Activated B cell treated with CpG ODN at 0.5 μM for 24 hours (primary cell): ENCODE data around the gene SBK1. TPM values are rescaled to one million over a fixed set of nuclear protein-coding genes. Genes with fewer than 3 reads are reported as not detected.

ENCODE experiments used
- ATAC-seq: fragments of 200-7000 bp; cut with Tn5 transposase; one replicate; pipeline ENCODE4 v1.10.0; 2021; ENCODE audit warnings: low read depth, mild to moderate bottlenecking, moderate library complexity
- CTCF ChIA-PET: fragments of 350-600 bp; sonication (Branson Sonifier 250); formaldehyde crosslinking; loops from one replicate; lab custom pipeline; 2021; ENCODE audit warnings: antibody characterized with exemption; lab: Charles Lee
- POLR2A ChIA-PET: fragments of 350-600 bp; sonication (Branson Sonifier 250); formaldehyde crosslinking; loops from one replicate; lab custom pipeline; 2021; ENCODE audit warnings: antibody characterized with exemption; lab: Charles Lee
- DNase-seq: peaks from one replicate; pipeline ENCODE4 v3.0.0; 2022
- H3K27ac Mint-ChIP-seq: one replicate; pipeline ENCODE4 v1.8.0; 2020; ENCODE audit warnings: mixed read lengths
- H3K27me3 Mint-ChIP-seq: one replicate; pipeline ENCODE4 v1.8.0; 2021; ENCODE audit warnings: mixed read lengths
- H3K36me3 Mint-ChIP-seq: one replicate; pipeline ENCODE4 v1.8.0; 2021; ENCODE audit warnings: low read depth, mixed read lengths
- H3K4me1 Mint-ChIP-seq: one replicate; pipeline ENCODE4 v1.8.0; 2021; ENCODE audit warnings: mixed read lengths
- H3K4me3 Mint-ChIP-seq: one replicate; pipeline ENCODE4 v1.8.0; 2020; ENCODE audit warnings: mild to moderate bottlenecking, mixed read lengths
- H3K9me3 Mint-ChIP-seq: one replicate; pipeline ENCODE4 v1.8.0; 2020; ENCODE audit warnings: mixed read lengths
- intact Hi-C: fragments of 100-400 bp; cut with micrococcal nuclease; formaldehyde crosslinking; loops from one replicate; pipeline ENCODE4 v1.15.1; 2024
- total RNA-seq: library from RNA; stranded (reverse); gene quantifications from 2 replicates; pipeline ENCODE4 v1.2.3, GENCODE V29; 2022
- TF ChIP-seq, protein P1 (sequence below): fragments of 200-600 bp; IDR thresholded peaks from one replicate; pipeline ENCODE4 v1.8.0; 2022; ENCODE audit warnings: antibody characterized with exemption, mild to moderate bottlenecking

The SBK1 gene
- total RNA-seq, 1 donor from 2014 or later, result 0.58 TPM

DNA sequence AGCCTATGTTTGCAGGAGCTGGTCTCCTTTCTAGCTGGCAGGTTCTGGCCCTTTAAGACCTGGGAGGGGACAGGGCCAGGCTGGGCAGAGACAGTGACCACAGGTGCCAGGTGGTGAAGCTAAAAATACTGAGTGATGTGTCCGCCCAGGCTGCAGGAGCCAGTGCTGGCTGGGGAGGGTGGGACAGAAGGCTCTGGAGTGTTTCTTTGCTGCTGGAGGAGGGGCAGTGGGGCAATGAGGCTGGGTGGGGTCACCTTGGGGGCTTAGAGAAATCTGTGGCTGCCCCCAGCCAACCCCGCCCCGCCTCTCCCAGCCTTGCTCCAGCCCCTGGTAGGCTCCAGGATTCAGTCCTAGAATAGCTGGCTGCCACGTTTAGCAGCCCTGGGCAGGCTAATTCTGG, 30.4 kb upstream of the SBK1 start:
- DNase-seq (no peak), ATAC-seq (no peak)
- ChIA-PET POLR2A (no interaction called here), CTCF (no interaction called here)
- peaks cover 36% of the 10 kb centered on the region for H3K27me3 Mint-ChIP-seq
- TF ChIP-seq, protein P1, sequence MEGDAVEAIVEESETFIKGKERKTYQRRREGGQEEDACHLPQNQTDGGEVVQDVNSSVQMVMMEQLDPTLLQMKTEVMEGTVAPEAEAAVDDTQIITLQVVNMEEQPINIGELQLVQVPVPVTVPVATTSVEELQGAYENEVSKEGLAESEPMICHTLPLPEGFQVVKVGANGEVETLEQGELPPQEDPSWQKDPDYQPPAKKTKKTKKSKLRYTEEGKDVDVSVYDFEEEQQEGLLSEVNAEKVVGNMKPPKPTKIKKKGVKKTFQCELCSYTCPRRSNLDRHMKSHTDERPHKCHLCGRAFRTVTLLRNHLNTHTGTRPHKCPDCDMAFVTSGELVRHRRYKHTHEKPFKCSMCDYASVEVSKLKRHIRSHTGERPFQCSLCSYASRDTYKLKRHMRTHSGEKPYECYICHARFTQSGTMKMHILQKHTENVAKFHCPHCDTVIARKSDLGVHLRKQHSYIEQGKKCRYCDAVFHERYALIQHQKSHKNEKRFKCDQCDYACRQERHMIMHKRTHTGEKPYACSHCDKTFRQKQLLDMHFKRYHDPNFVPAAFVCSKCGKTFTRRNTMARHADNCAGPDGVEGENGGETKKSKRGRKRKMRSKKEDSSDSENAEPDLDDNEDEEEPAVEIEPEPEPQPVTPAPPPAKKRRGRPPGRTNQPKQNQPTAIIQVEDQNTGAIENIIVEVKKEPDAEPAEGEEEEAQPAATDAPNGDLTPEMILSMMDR, result no peak
- H3K4me1 Mint-ChIP-seq, result no peaks in the 10 kb centered on the region
- no peak overlapping the region for H3K4me3 Mint-ChIP-seq
- intact Hi-C loops, result no loop called here
- H3K9me3 Mint-ChIP-seq, result no peaks in the 10 kb centered on the region
- no peaks in the 10 kb centered on the region for H3K36me3 Mint-ChIP-seq
- no peak overlapping the region for H3K27ac Mint-ChIP-seq

DNA sequence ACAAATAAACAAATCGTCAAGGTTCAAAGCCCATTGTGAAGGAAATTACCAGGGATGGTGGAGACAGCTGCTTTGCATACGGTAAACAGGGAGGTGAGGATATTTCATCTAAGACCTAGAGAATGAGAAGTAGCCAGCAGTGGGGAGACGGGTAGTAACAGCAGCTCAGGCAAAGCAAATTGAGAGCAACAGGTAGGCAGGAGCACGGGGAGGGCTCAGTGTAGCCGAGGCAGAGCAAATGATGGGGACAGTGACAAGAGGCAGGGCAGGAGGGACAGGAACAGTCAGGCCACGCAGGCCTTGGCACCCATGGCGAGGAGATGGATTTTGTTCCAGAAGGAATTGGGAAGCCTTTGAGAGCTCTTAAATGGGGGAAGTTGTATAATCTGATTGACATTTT, 29.0 kb upstream of the SBK1 start:
- TF ChIP-seq, protein P1, result no peak
- H3K4me1 Mint-ChIP-seq, result no peaks in the 10 kb centered on the region
- peaks cover 27% of the 10 kb centered on the region for H3K27me3 Mint-ChIP-seq
- DNase-seq (no peak), ATAC-seq (no peak)
- ChIA-PET POLR2A (interaction anchor here (0.6 kb wide), 1 partner anchor 26 kb away, joined by 3 read pairs; no protein-coding TSS in a partner anchor), CTCF (no interaction called here)
- H3K36me3 Mint-ChIP-seq, result no peaks in the 10 kb centered on the region
- intact Hi-C loops, result no loop called here
- no peak overlapping the region for H3K27ac Mint-ChIP-seq
- no peak overlapping the region for H3K4me3 Mint-ChIP-seq
- no peaks in the 10 kb centered on the region for H3K9me3 Mint-ChIP-seq

DNA sequence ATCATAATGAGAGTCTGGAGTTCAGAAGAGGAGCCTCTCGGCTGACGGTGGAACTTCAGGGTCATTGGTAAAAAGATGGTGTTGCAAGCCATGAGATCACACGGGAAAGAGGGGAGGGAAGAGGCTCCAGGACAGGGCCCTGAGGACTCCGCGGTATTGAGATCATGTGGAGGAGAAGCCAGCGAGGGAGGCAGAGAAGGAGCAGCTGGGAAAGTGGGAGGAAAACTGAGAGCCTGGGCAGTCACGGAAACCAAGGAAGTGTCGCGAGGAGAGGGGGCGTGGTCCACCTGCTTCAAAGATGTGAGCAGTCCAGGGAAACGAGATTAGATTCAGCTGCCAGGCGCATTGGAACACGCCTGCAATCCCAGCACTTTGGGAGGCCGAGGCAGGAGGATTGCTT, 27.7 kb upstream of the SBK1 start:
- ATAC-seq (no peak), DNase-seq (no peak)
- TF ChIP-seq, protein P1, result no peak
- ChIA-PET CTCF (no interaction called here), POLR2A (no interaction called here)
- H3K27me3 Mint-ChIP-seq, result peaks cover 25% of the 10 kb centered on the region
- no peaks in the 10 kb centered on the region for H3K4me1 Mint-ChIP-seq
- H3K27ac Mint-ChIP-seq, result no peak overlapping the region
- H3K36me3 Mint-ChIP-seq, result no peaks in the 10 kb centered on the region
- no peak overlapping the region for H3K4me3 Mint-ChIP-seq
- no peaks in the 10 kb centered on the region for H3K9me3 Mint-ChIP-seq
- intact Hi-C loops, result no loop called here

- Mint-ChIP-seq H3K4me1 (no peaks in the 10 kb centered on the region), H3K27ac (no peak overlapping the region), H3K36me3 (no peaks in the 10 kb centered on the region), H3K27me3 (peaks cover 20% of the 10 kb centered on the region), H3K4me3 (no peak overlapping the region), H3K9me3 (no peaks in the 10 kb centered on the region)
- POLR2A ChIA-PET, result no interaction called here
- TF ChIP-seq, protein P1, result no peak
- ATAC-seq (no peak), DNase-seq (no peak)
- CTCF ChIA-PET, result no interaction called here
- intact Hi-C loops, result no loop called here
Observed at GRCh38 chr16:28265822-28266221, 26.5 kb upstream of the SBK1 start.

- ATAC-seq, result no peak
- Mint-ChIP-seq H3K4me1 (no peaks in the 10 kb centered on the region), H3K27me3 (peaks cover 12% of the 10 kb centered on the region), H3K27ac (no peak overlapping the region), H3K9me3 (peaks cover 6% of the 10 kb centered on the region), H3K36me3 (no peaks in the 10 kb centered on the region), H3K4me3 (no peak overlapping the region)
- TF ChIP-seq, protein P1, result no peak
- DNase-seq, result no peak
- CTCF ChIA-PET, result no interaction called here
- POLR2A ChIA-PET, result no interaction called here
- intact Hi-C loops, result no loop called here
Observed at GRCh38 chr16:28267356-28267755, 25.0 kb upstream of the SBK1 start.
